GM20000 (cell line): ENCODE measurements around the gene MYH11.

Source experiments
- DNase-seq: peaks from one replicate; pipeline ENCODE4 v3.0.0; 2012; ENCODE audit warnings: low spot score
- CTCF ChIP-seq: IDR thresholded peaks from 2 replicates; pipeline ENCODE4 v1.5.1; 2012; ENCODE audit warnings: mild to moderate bottlenecking, control low read depth; ENCODE audit errors: extremely low read depth, missing control alignments

Gene MYH11

DNA sequence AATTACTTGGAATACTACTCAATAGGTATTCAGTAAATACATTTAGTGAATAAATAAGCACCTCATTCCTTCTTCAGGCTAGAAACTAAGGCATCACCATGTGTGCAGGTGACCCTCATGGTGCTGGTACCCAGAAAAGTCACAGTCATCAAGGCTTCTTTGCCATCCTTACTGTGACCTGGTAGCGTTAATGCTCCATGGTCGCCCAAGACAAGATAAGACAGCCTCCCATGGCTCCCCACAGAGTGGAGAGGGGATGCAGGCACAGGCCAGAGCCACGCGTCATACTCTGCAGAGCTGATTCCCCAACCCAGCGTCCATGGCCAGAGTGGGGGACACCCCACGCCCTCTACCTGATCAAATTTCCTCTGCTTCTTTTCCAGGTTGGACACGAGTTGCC, 133.0 kb downstream of the MYH11 start:
- no peak for DNase-seq
- TF ChIP-seq CTCF: no peak

GRCh38 chr16:15721018-15721417, 135.8 kb downstream of the MYH11 start:
- DNase-seq: no peak
- no peak for TF ChIP-seq CTCF

GRCh38 chr16:15716694-15717447, 140.0 kb downstream of the MYH11 start:
- no peak for DNase-seq
- TF ChIP-seq CTCF: no peak

DNA sequence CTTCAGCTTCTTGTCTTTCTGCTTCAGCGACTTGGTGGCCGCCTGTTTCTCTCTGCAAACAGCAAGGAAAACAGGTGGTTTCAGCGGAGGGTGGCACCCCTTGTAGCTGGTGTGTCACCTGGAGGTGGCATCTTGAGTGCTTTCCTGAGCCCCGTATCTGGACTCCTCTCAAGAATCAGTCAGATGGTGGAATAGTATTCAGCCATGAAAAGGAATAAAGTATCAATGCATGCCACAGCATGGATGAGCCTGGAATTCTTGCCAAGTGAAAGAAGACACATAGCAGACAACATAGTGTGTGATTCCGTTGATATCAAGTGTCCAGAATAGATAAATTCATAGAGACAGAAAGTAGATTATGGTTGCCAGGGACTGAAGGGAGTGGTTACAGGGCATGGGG, 141.6 kb downstream of the MYH11 start:
- no peak for TF ChIP-seq CTCF
- DNase-seq: peak; percentile 2

- no peak for DNase-seq
These were observed 142.2 kb downstream of the MYH11 start for GRCh38 chr16:15714393-15715172.

DNA sequence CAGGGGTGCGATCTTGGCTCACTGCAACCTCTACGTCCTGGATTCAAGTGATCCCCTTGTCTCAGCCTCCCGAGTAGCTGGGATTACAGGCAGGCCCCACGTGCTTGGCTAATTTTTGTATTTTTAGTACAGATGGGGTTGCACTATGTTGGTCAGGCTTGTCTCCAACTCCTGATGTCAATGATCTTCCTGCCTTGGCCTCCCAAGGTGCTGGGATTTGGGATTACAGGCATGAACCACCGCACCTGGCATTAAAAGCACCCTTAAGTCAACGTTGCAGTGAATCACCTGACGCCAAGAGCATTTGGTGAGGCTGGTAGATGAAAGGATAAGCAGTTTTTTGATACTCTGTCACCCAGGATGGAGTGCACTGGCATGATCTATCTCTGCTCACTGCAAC, 147.8 kb downstream of the MYH11 start:
- TF ChIP-seq CTCF: no peak
- no peak for DNase-seq

More at GRCh38 chr16:15714393-15715172, 142.2 kb downstream of the MYH11 start:
- no peak for TF ChIP-seq CTCF

DNA sequence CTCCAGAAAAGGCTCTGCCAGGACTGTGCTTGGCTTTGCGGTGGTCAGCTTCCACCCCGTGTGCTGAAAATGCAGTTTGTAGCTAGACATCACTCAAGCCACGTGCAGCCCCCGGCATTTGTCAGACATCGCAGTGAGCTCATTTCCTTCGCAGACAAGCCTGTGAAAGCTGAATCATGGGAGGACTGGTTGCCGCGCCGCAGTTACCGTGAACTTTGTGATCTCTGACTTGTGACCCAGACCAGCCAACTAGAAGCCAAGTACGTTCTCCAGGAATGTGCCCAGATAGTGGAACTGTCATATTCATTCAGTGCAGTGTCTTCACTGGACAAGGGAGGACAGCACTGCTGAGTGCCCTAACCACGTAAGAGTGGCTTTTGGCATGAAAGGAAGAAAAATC, 148.7 kb downstream of the MYH11 start:
- DNase-seq: no peak
- no peak for TF ChIP-seq CTCF
